ENCODE results near the gene METTL24. TPM values are rescaled to one million over a fixed set of nuclear protein-coding genes. Genes with fewer than 3 reads are reported as not detected.

Gene METTL24
- total RNA-seq, 1 donor from 2014 or later: 3.2 TPM

DNA sequence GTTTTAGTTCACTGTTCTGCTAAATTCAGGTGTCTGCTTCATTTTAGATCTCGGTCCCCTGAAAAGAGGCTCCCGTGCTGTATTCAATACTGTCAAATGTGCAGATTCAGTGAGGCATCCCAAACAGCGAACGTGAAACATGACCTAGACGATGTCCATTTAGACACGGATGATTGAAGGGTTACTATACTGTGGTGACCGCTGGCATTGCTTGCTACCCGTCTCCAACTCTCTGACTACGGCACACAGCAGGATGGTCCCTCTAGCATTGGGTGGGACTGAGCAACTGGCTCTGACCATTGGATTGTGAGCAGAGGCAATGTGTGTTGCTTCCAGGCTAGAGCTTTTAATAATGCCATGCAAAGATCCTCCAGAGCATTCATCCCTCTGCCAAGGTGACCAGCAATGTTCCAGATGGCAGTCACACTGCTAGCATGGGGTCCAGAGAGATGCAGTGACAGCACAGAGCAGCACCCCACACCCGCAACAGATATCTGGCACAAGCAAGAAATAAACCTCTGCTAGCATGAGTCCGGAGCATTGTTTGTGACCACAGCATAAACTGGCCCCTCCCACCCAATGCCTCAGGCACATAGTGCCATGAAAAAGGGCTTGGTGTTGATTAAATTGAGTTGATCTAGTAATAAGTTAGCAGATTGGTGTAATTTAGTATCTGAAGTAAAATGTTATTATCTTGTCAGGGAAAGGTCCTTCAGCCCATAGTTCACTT is 9.0 kb downstream of the METTL24 start:
- no peaks in the 10 kb centered on the region for H3K27me3 Mint-ChIP-seq (ENCODE audit: insufficient read depth, low read depth)
- no peaks in the 10 kb centered on the region for H3K79me2 ChIP-seq (ENCODE audit: low read depth)
- peaks cover 30% of the 10 kb centered on the region for H3K4me1 ChIP-seq
- TF ChIP-seq, protein P1, sequence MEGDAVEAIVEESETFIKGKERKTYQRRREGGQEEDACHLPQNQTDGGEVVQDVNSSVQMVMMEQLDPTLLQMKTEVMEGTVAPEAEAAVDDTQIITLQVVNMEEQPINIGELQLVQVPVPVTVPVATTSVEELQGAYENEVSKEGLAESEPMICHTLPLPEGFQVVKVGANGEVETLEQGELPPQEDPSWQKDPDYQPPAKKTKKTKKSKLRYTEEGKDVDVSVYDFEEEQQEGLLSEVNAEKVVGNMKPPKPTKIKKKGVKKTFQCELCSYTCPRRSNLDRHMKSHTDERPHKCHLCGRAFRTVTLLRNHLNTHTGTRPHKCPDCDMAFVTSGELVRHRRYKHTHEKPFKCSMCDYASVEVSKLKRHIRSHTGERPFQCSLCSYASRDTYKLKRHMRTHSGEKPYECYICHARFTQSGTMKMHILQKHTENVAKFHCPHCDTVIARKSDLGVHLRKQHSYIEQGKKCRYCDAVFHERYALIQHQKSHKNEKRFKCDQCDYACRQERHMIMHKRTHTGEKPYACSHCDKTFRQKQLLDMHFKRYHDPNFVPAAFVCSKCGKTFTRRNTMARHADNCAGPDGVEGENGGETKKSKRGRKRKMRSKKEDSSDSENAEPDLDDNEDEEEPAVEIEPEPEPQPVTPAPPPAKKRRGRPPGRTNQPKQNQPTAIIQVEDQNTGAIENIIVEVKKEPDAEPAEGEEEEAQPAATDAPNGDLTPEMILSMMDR (IDR thresholded peaks at IDR 0.05): no peak
- TF ChIP-seq EZH2phosphoT487 (IDR thresholded peaks at IDR 0.05) (no peak), EZH2 (IDR thresholded peaks at IDR 0.05) (no peak)
- H3K9ac ChIP-seq: no peak overlapping the region
- H3K4me2 ChIP-seq: no peak overlapping the region
- H3K36me3 Mint-ChIP-seq: no peaks in the 10 kb centered on the region
- H3K9me3 ChIP-seq (ENCODE audit: low read depth): no peaks in the 10 kb centered on the region
- DNase-seq (ENCODE audit: low spot score): no peak
- H3K27ac ChIP-seq: no peak overlapping the region
- no peak overlapping the region for H3K27ac Mint-ChIP-seq
- peaks cover 14% of the 10 kb centered on the region for H3F3A ChIP-seq (ENCODE audit: low read depth)
- H4K20me1 ChIP-seq (ENCODE audit: low read depth): no peaks in the 10 kb centered on the region
- no peaks in the 10 kb centered on the region for H3K27me3 ChIP-seq
- peaks cover 53% of the 10 kb centered on the region for H3K4me1 Mint-ChIP-seq
- H3K9me3 Mint-ChIP-seq: no peaks in the 10 kb centered on the region
- no peak overlapping the region for H3K4me3 ChIP-seq
- no peak overlapping the region for H3K4me3 Mint-ChIP-seq
- H2AFZ ChIP-seq (replicated peaks): no peak overlapping the region
- H3K36me3 ChIP-seq: no peaks in the 10 kb centered on the region

DNA sequence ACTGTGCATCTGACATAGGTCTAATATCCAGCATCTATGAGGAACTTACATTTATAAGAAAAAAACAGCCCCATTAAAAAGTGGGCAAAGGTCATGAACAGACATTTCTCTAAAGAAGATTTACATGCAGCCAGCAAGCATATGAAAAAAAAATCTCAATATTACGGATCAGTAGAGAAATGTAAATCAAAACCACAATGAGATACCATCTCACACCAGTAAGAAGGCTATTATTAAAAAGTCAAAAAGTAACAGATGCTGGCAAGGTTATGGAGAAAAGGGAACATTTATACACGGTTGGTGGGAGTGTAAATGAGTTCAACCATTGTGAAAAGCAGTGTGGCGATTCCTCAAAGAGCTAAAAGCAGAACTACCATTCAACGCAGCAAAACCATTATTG is 13.1 kb downstream of the METTL24 start:
- no peaks in the 10 kb centered on the region for H3K36me3 Mint-ChIP-seq
- no peak for TF ChIP-seq EZH2phosphoT487 (IDR thresholded peaks at IDR 0.05)
- Histone ChIP-seq H3K4me1 (peaks cover 8% of the 10 kb centered on the region), H3K79me2 (ENCODE audit: low read depth) (no peaks in the 10 kb centered on the region), H3K4me3 (no peak overlapping the region), H3K9ac (no peak overlapping the region), H3F3A (ENCODE audit: low read depth) (no peaks in the 10 kb centered on the region), H3K36me3 (no peaks in the 10 kb centered on the region), H2AFZ (replicated peaks) (no peak overlapping the region), H3K9me3 (ENCODE audit: low read depth) (no peaks in the 10 kb centered on the region), H3K4me2 (no peak overlapping the region), H4K20me1 (ENCODE audit: low read depth) (no peaks in the 10 kb centered on the region), H3K27me3 (no peaks in the 10 kb centered on the region), H3K27ac (no peak overlapping the region)
- peaks cover 2% of the 10 kb centered on the region for H3K27me3 Mint-ChIP-seq (ENCODE audit: insufficient read depth, low read depth)
- no peaks in the 10 kb centered on the region for H3K9me3 Mint-ChIP-seq
- H3K27ac Mint-ChIP-seq: no peak overlapping the region
- no peak overlapping the region for H3K4me3 Mint-ChIP-seq
- peaks cover 29% of the 10 kb centered on the region for H3K4me1 Mint-ChIP-seq
- no peak for DNase-seq (ENCODE audit: low spot score)

DNA sequence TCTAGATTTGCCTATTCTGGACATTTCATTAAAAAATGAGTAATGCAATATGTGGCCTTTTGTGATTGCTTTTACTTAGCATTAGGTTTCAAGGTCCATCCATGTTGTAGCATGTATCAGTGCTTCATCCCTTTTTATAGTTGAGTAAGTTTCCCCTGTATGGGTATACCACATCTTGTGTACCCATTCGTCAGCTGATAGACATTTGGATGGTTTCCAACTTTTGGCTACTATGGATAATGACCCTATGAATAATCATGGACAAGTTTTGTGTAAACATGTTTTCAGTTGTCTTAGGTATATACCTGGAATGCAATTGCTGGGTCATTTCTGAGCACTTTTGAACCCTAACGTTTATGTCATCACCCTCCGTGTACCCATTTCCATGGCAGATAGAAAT is 15.4 kb downstream of the METTL24 start:
- peaks cover 14% of the 10 kb centered on the region for H3K4me1 Mint-ChIP-seq
- no peaks in the 10 kb centered on the region for H3K9me3 Mint-ChIP-seq
- no peaks in the 10 kb centered on the region for H3K36me3 Mint-ChIP-seq
- no peak for TF ChIP-seq EZH2phosphoT487 (IDR thresholded peaks at IDR 0.05)
- no peak for TF ChIP-seq EZH2 (IDR thresholded peaks at IDR 0.05)
- TF ChIP-seq, protein P1 (IDR thresholded peaks at IDR 0.05): no peak
- peaks cover 2% of the 10 kb centered on the region for H3K27me3 Mint-ChIP-seq (ENCODE audit: insufficient read depth, low read depth)
- no peaks in the 10 kb centered on the region for H3K27me3 ChIP-seq
- no peak overlapping the region for H3K9ac ChIP-seq
- H3K4me3 ChIP-seq: no peak overlapping the region
- H3K4me3 Mint-ChIP-seq: no peak overlapping the region
- no peaks in the 10 kb centered on the region for H3F3A ChIP-seq (ENCODE audit: low read depth)
- H3K4me1 ChIP-seq: peaks cover 8% of the 10 kb centered on the region
- H3K27ac ChIP-seq: no peak overlapping the region
- no peaks in the 10 kb centered on the region for H3K79me2 ChIP-seq (ENCODE audit: low read depth)
- no peak for DNase-seq (ENCODE audit: low spot score)
- H3K9me3 ChIP-seq (ENCODE audit: low read depth): no peaks in the 10 kb centered on the region
- no peaks in the 10 kb centered on the region for H3K36me3 ChIP-seq
- H2AFZ ChIP-seq (replicated peaks): no peak overlapping the region
- no peak overlapping the region for H3K4me2 ChIP-seq
- no peaks in the 10 kb centered on the region for H4K20me1 ChIP-seq (ENCODE audit: low read depth)
- no peak overlapping the region for H3K27ac Mint-ChIP-seq
